Limb (tissue), 2 donors: Measurements from ENCODE around the gene ASPM.
"Not testable (repeated sequence)": the region's sequence is repeated elsewhere in the genome, so short reads cannot be mapped to it uniquely, and the experiment has no call there.

Source experiments
- DNase-seq, 2 donors: peaks; one replicate each; pipeline ENCODE4 v3.0.0-alpha.2; 2016; ENCODE audit errors: extremely low spot score in 2 of 2

Gene ASPM

GRCh38 chr1:197083474-197083873 is 63.0 kb downstream of the ASPM start:
- DNase-seq, result no peak

GRCh38 chr1:197081117-197081753 is 65.2 kb downstream of the ASPM start:
- DNase-seq, result no peak

- no peak for DNase-seq
Observed at GRCh38 chr1:197080323-197080722, 66.1 kb downstream of the ASPM start.

- DNase-seq, result no peak
Observed at GRCh38 chr1:197076585-197076984, 69.9 kb downstream of the ASPM start.

GRCh38 chr1:197073978-197074377 is 72.5 kb downstream of the ASPM start:
- DNase-seq, result no peak

GRCh38 chr1:197067457-197067818 is 79.0 kb downstream of the ASPM start:
- DNase-seq, result no peak

- DNase-seq, result no peak
Observed at GRCh38 chr1:197066719-197067456, 79.6 kb downstream of the ASPM start, which contains the start of gene F13B. F13B (minus strand) TSS chr1:197067260; CDS start chr1:197067223, 37 bp downstream.

GRCh38 chr1:197066277-197066676 is 80.2 kb downstream of the ASPM start:
- DNase-seq, result no peak

GRCh38 chr1:197065559-197065958 is 80.9 kb downstream of the ASPM start:
- no peak for DNase-seq

GRCh38 chr1:197063212-197063611 is 83.3 kb downstream of the ASPM start:
- DNase-seq, result no peak

GRCh38 chr1:197062692-197063091 is 83.8 kb downstream of the ASPM start:
- no peak for DNase-seq

- no peak for DNase-seq
Observed at GRCh38 chr1:197049100-197049499, 97.4 kb downstream of the ASPM start.

- no peak for DNase-seq
Observed at GRCh38 chr1:197042676-197043341, 103.7 kb downstream of the ASPM start.

GRCh38 chr1:197041486-197042353 is 104.7 kb downstream of the ASPM start:
- DNase-seq, result no peak

- no peak for DNase-seq
Observed at GRCh38 chr1:197036861-197037260, 109.6 kb downstream of the ASPM start.

- DNase-seq, result not testable (repeated sequence)
Observed at GRCh38 chr1:197034631-197035339, 111.7 kb downstream of the ASPM start.
